A549 (cell line): ENCODE results near the gene WFS1. TPM values are rescaled to one million over a fixed set of nuclear protein-coding genes. Genes with fewer than 3 reads are reported as not detected.
A peak's percentile ranks its signal among the peaks of the same experiment; 100 is the strongest.

Source experiments
- ATAC-seq, 2 experiments: fragments of 200-7000 bp in 1 of 2; fragments of >200 bp in 1 of 2; cut with Nextera tagmentation in 1 of 2; cut with Tn5 transposase in 1 of 2; 3 replicates each; pipeline versions ENCODE4 v1.8.0 to v1.9.1; 2018 to 2020; ENCODE audit warnings: mild to moderate bottlenecking in 1 of 2, moderate library complexity in 1 of 2
- CTCF ChIA-PET: fragments of 300-600 bp; sonication (Branson Sonifier 250); formaldehyde crosslinking; extraction: SDS; loops from one replicate; lab custom pipeline; 2021; ENCODE audit warnings: antibody characterized with exemption, inconsistent platforms; lab: Yijun Ruan, JAX
- POLR2A ChIA-PET: fragments of 350-600 bp; formaldehyde crosslinking; extraction: SDS; loops from one replicate; lab custom pipeline; 2021; ENCODE audit warnings: antibody characterized with exemption, inconsistent platforms; lab: Yijun Ruan, JAX
- DNase-seq, 2 experiments: peaks; one replicate each; pipeline versions ENCODE4 v3.0.0 to v3.0.0-alpha.2; 2011 to 2016; ENCODE audit warnings: low read depth in 1 of 2, low spot score in 1 of 2
- FAIRE-seq: peaks from 2 replicates; lab custom pipeline; 2011; peaks lifted over from hg19 to GRCh38; lab: Jason Lieb, UNC
- H3K27ac ChIP-seq, 2 experiments: fragments of >200 bp; sonication (Bioruptor Twin); formaldehyde crosslinking; 3 replicates each; pipeline ENCODE4 v1.5.1; 2016 to 2017
- H3K4me1 ChIP-seq: fragments of >200 bp; sonication (Bioruptor Twin); formaldehyde crosslinking; 3 replicates; pipeline ENCODE4 v1.6.1; 2016
- H3K4me2 ChIP-seq: fragments of >200 bp; sonication (Bioruptor Twin); formaldehyde crosslinking; 3 replicates; pipeline ENCODE4 v1.6.1; 2016
- H3K4me3 ChIP-seq: fragments of >200 bp; sonication (Bioruptor Twin); formaldehyde crosslinking; 3 replicates; pipeline ENCODE4 v1.5.1; 2016
- H3K9me3 ChIP-seq: fragments of >200 bp; sonication (Bioruptor Twin); formaldehyde crosslinking; 3 replicates; pipeline ENCODE4 v1.6.1; 2016
- BHLHE40 ChIP-seq: IDR thresholded peaks from 2 replicates; pipeline ENCODE4 v1.6.1; 2012; ENCODE audit warnings: low read depth, low read length, inconsistent platforms
- CEBPB ChIP-seq, 2 experiments: fragments of >200 bp in 1 of 2; sonication (Bioruptor Twin) in 1 of 2; formaldehyde crosslinking in 1 of 2; IDR thresholded peaks; 2 replicates each; pipeline ENCODE4 v1.6.1; 2012 to 2016
- CHD2 ChIP-seq: fragments of 150-350 bp; IDR thresholded peaks from 2 replicates; pipeline ENCODE4 v1.6.1; 2014; ENCODE audit warnings: low read length; ENCODE audit not compliant: partially characterized antibody
- CHD4 ChIP-seq: fragments of 200-600 bp; sonication (generic); IDR thresholded peaks from 2 replicates; pipeline ENCODE4 v1.6.1; 2016; ENCODE audit warnings: antibody characterized with exemption, mild to moderate bottlenecking, borderline replicate concordance
- E2F6 ChIP-seq: IDR thresholded peaks from 2 replicates; pipeline ENCODE4 v1.6.1; 2012; ENCODE audit warnings: low read depth, borderline replicate concordance
- EHF ChIP-seq: fragments of 250-450 bp; sonication (Bioruptor Pico); IDR thresholded peaks from 2 replicates; pipeline ENCODE4 v1.5.0; 2020; ENCODE audit warnings: mild to moderate bottlenecking
- EP300 ChIP-seq, 2 experiments: fragments of >200 bp; sonication (Bioruptor Twin); formaldehyde crosslinking; IDR thresholded peaks; 2 replicates in 1 of 2; 3 replicates in 1 of 2; pipeline ENCODE4 v1.6.1; 2016 to 2017
- FOXS1 ChIP-seq: fragments of 250-450 bp; sonication (Bioruptor Pico); IDR thresholded peaks from 2 replicates; pipeline ENCODE4 v1.5.0; 2020; ENCODE audit warnings: mild to moderate bottlenecking, moderate library complexity
- HEYL ChIP-seq: fragments of 250-450 bp; sonication (Bioruptor Pico); IDR thresholded peaks from 2 replicates; pipeline ENCODE4 v1.8.0; 2021; ENCODE audit warnings: mild to moderate bottlenecking, moderate library complexity
- JUN ChIP-seq, 2 experiments: fragments of >200 bp; sonication (Bioruptor Twin); formaldehyde crosslinking; IDR thresholded peaks; 2 replicates in 1 of 2; 3 replicates in 1 of 2; pipeline ENCODE4 v1.6.1; 2016 to 2017
- KDM5A ChIP-seq: fragments of 200-600 bp; sonication (generic); IDR thresholded peaks from 2 replicates; pipeline ENCODE4 v1.6.1; 2016; ENCODE audit warnings: antibody characterized with exemption, mild to moderate bottlenecking
- NPAS2 ChIP-seq: fragments of 250-450 bp; sonication (Bioruptor Pico); IDR thresholded peaks from 2 replicates; pipeline ENCODE4 v1.8.0; 2022; ENCODE audit warnings: mild to moderate bottlenecking, moderate library complexity, borderline replicate concordance
- NR3C1 ChIP-seq: fragments of >200 bp; sonication (Bioruptor Twin); formaldehyde crosslinking; IDR thresholded peaks from 3 replicates; pipeline ENCODE4 v1.6.1; 2017
- POLR2A ChIP-seq: IDR thresholded peaks from 2 replicates; pipeline ENCODE4 v1.6.1; 2012; ENCODE audit warnings: mild to moderate bottlenecking, low read length
- POLR2AphosphoS2 ChIP-seq: conservative IDR thresholded peaks from 2 replicates; pipeline ENCODE4 v1.6.1; 2012; ENCODE audit warnings: low read length, improper control_type of control experiment, inconsistent platforms
- RAD21 ChIP-seq, 2 experiments: fragments of >200 bp in 1 of 2; sonication (Bioruptor Twin) in 1 of 2; formaldehyde crosslinking in 1 of 2; IDR thresholded peaks in 1 of 2; conservative IDR thresholded peaks in 1 of 2; 2 replicates in 1 of 2; 3 replicates in 1 of 2; pipeline ENCODE4 v1.6.1; 2012 to 2018; ENCODE audit warnings: inconsistent platforms in 1 of 2
- RCOR1 ChIP-seq: fragments of 150-350 bp; IDR thresholded peaks from 2 replicates; pipeline ENCODE4 v1.6.1; 2014; ENCODE audit warnings: antibody characterized with exemption, low read length, low read depth
- TP53 ChIP-seq: fragments of 250-450 bp; sonication (Bioruptor Pico); IDR thresholded peaks from 2 replicates; pipeline ENCODE4 v1.5.0; 2021; ENCODE audit warnings: mild to moderate bottlenecking, moderate library complexity
- USF2 ChIP-seq: fragments of 450-650 bp; IDR thresholded peaks from 2 replicates; pipeline ENCODE4 v1.6.1; 2014; ENCODE audit warnings: antibody characterized with exemption
- ZC3H11A ChIP-seq: fragments of 450-650 bp; IDR thresholded peaks from 2 replicates; pipeline ENCODE4 v1.6.1; 2014; ENCODE audit warnings: antibody characterized with exemption, mild to moderate bottlenecking
- ZNF302 ChIP-seq: fragments of 250-450 bp; sonication (Bioruptor Pico); IDR thresholded peaks from 2 replicates; pipeline ENCODE4 v1.9.0; 2021; ENCODE audit warnings: inconsistent platforms, mild to moderate bottlenecking, moderate library complexity
- whole genome bisulfite sequencing: methylation state at CpG from one replicate; pipeline ENCODE4 v1.1.6; 2017; ENCODE audit errors: missing lambda C conversion rate; 5-methylcytosine and 5-hydroxymethylcytosine counted together
- polyA plus RNA-seq, 4 experiments: library from polyadenylated mRNA; depleted of rRNA in 3 of 4; stranded (reverse); fragments of >200 nt; fragmentation: RNase III in 1 of 4; extraction: RNeasy Plus Mini Kit Qiagen cat#74134 plus additional on column Dnase treatment in 1 of 4; gene quantifications; 2 replicates in 3 of 4; 3 replicates in 1 of 4; pipeline ENCODE4 v1.2.3, GENCODE V29; 2011 to 2017
- TF ChIP-seq, protein P1 (sequence below): fragments of >200 bp; sonication (Bioruptor Twin); formaldehyde crosslinking; IDR thresholded peaks from 3 replicates; pipeline ENCODE4 v1.5.1; 2016
- TF ChIP-seq, protein P2 (sequence below): fragments of 200-600 bp; sonication (generic); IDR thresholded peaks from 2 replicates; pipeline ENCODE4 v1.6.1; 2016; ENCODE audit warnings: antibody characterized with exemption, mild to moderate bottlenecking, moderate library complexity
- TF ChIP-seq, protein P3 (sequence below): IDR thresholded peaks from 2 replicates; pipeline ENCODE4 v1.6.1; 2012

WFS1 gene
- polyA plus RNA-seq, 2 of the 4 experiments (the other 2 are of a cell fraction), result 8.8 to 13.6 TPM

- FAIRE-seq (no peak), ATAC-seq (no peak), DNase-seq (no peak)
- ChIA-PET POLR2A (no interaction called here), CTCF (interaction anchor here (0.6 to 13.8 kb wide), 33 partner anchors 10 to 368 kb away, joined by 3 to 408 read pairs (median 5); no protein-coding TSS in a partner anchor)
- 96% methylated on average over 6 of the region's 6 CpGs for WGBS
- H3K27ac ChIP-seq, result no peak overlapping the region
- H3K4me2 ChIP-seq, result no peak overlapping the region
- TF ChIP-seq POLR2A, result no peak
- TF ChIP-seq, protein P1, sequence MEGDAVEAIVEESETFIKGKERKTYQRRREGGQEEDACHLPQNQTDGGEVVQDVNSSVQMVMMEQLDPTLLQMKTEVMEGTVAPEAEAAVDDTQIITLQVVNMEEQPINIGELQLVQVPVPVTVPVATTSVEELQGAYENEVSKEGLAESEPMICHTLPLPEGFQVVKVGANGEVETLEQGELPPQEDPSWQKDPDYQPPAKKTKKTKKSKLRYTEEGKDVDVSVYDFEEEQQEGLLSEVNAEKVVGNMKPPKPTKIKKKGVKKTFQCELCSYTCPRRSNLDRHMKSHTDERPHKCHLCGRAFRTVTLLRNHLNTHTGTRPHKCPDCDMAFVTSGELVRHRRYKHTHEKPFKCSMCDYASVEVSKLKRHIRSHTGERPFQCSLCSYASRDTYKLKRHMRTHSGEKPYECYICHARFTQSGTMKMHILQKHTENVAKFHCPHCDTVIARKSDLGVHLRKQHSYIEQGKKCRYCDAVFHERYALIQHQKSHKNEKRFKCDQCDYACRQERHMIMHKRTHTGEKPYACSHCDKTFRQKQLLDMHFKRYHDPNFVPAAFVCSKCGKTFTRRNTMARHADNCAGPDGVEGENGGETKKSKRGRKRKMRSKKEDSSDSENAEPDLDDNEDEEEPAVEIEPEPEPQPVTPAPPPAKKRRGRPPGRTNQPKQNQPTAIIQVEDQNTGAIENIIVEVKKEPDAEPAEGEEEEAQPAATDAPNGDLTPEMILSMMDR, result no peak
- no peak for TF ChIP-seq HEYL
- TF ChIP-seq EHF (CRISPR knock-in tag), result no peak
- TF ChIP-seq BHLHE40, result no peak
- TF ChIP-seq CHD2, result no peak
- TF ChIP-seq USF2, result no peak
- no peak for TF ChIP-seq NR3C1
- no peak for TF ChIP-seq TP53 (CRISPR knock-in tag)
- no peak for TF ChIP-seq JUN (IDR thresholded peaks at IDR 0.05)
- no peak for TF ChIP-seq ZC3H11A
- no peak for TF ChIP-seq KDM5A
- TF ChIP-seq CHD4, result no peak
- no peak for TF ChIP-seq FOXS1 (CRISPR knock-in tag)
- TF ChIP-seq, protein P2, sequence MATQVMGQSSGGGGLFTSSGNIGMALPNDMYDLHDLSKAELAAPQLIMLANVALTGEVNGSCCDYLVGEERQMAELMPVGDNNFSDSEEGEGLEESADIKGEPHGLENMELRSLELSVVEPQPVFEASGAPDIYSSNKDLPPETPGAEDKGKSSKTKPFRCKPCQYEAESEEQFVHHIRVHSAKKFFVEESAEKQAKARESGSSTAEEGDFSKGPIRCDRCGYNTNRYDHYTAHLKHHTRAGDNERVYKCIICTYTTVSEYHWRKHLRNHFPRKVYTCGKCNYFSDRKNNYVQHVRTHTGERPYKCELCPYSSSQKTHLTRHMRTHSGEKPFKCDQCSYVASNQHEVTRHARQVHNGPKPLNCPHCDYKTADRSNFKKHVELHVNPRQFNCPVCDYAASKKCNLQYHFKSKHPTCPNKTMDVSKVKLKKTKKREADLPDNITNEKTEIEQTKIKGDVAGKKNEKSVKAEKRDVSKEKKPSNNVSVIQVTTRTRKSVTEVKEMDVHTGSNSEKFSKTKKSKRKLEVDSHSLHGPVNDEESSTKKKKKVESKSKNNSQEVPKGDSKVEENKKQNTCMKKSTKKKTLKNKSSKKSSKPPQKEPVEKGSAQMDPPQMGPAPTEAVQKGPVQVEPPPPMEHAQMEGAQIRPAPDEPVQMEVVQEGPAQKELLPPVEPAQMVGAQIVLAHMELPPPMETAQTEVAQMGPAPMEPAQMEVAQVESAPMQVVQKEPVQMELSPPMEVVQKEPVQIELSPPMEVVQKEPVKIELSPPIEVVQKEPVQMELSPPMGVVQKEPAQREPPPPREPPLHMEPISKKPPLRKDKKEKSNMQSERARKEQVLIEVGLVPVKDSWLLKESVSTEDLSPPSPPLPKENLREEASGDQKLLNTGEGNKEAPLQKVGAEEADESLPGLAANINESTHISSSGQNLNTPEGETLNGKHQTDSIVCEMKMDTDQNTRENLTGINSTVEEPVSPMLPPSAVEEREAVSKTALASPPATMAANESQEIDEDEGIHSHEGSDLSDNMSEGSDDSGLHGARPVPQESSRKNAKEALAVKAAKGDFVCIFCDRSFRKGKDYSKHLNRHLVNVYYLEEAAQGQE, result no peak
- TF ChIP-seq EP300 (IDR thresholded peaks at IDR 0.05), result no peak
- TF ChIP-seq E2F6, result no peak
- no peak for TF ChIP-seq NPAS2
- TF ChIP-seq ZNF302, result no peak
- no peaks in the 10 kb centered on the region for H3K9me3 ChIP-seq
- no peak overlapping the region for H3K4me3 ChIP-seq
- H3K4me1 ChIP-seq, result no peaks in the 10 kb centered on the region
These were observed 61.8 kb downstream of the WFS1 start for GRCh38 chr4:6331468-6331867.

DNA sequence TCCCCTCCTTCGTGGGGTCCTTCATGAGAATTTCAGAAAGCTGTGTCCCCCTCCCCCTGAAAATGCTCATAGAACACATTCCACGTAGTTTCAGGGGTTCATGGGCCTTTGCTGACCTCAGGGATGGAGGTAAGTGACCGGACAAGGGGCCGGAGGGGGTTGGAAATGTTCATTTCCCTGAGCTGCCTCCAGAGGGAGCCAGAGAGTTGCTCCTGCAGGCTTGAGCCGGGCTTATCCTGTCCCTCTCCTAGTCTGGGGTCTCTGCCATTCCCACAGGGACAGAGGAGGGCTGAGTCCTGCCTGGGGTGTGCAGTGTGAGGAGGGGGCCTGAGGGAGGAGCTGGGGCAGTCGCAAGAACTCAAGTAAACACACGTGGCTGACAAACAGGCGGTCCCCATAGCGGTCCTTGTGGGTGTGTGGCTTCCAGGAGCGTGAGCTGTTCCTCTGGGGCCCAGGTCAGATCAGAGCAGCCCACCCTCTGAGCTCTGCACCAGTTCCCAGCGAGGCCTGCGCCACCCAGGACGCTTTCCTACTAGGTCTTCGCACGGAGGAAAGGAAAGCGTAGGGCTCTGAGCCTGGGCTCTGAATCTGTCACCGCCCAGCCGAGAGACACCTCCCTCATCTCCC, 62.5 kb downstream of the WFS1 start:
- no peak for TF ChIP-seq RCOR1
- peak; percentile 23 to 49; a peak in 2 of 5 replicates for TF ChIP-seq RAD21 (conservative IDR thresholded peaks at IDR 0.05 in 1 of 2, IDR thresholded peaks at IDR 0.05 in 1 of 2)
- TF ChIP-seq CEBPB (IDR thresholded peaks at IDR 0.05), result no peak
- TF ChIP-seq, protein P1, result peak; percentile 48
- TF ChIP-seq CHD2, result no peak
- TF ChIP-seq, protein P3, sequence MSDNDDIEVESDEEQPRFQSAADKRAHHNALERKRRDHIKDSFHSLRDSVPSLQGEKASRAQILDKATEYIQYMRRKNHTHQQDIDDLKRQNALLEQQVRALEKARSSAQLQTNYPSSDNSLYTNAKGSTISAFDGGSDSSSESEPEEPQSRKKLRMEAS, result no peak
- TF ChIP-seq POLR2AphosphoS2, result no peak
- TF ChIP-seq, all 56 proteins: peak for 2
- Histone ChIP-seq H3K4me1 (no peaks in the 10 kb centered on the region), H3K27ac (no peak overlapping the region), H3K9me3 (no peaks in the 10 kb centered on the region), H3K4me3 (no peak overlapping the region), H3K4me2 (no peak overlapping the region)
- WGBS, result 73% methylated on average over 14 of the region's 18 CpGs
- DNase-seq (peak in 1 of 2 experiments; percentile 13), FAIRE-seq (no peak), ATAC-seq (peak in 1 of 2 experiments; percentile 52; a peak in 3 of 6 replicates)
- ChIA-PET CTCF (interaction anchor here (0.9 to 13.8 kb wide), 23 partner anchors 11 to 343 kb away, joined by 3 to 408 read pairs (median 6); no protein-coding TSS in a partner anchor), POLR2A (no interaction called here)
